Gastroesophageal sphincter (tissue), 4 donors: Measurements from ENCODE around the gene VSNL1. TPM values are rescaled to one million over a fixed set of nuclear protein-coding genes. Genes with fewer than 3 reads are reported as not detected.

Source experiments
- ATAC-seq: fragments of 150-250 bp; one replicate; pipeline ENCODE4 v1.9.1; 2016; ENCODE audit warnings: mild to moderate bottlenecking, moderate library complexity
- H3K27ac ChIP-seq, 4 donors: fragments of 200-600 bp; sonication (generic) in 3 of 4; 1 replicate in 3 of 4; 2 replicates in 1 of 4; pipeline ENCODE4 v1.5.1; 2016 to 2019
- H3K27me3 ChIP-seq: fragments of 200-600 bp; sonication (generic); one replicate; pipeline ENCODE4 v1.5.1; 2019
- H3K36me3 ChIP-seq, 2 donors: fragments of 200-600 bp; sonication (generic); one replicate each; pipeline ENCODE4 v1.5.1; 2019; ENCODE audit warnings: control low read depth in 1 of 2
- H3K4me1 ChIP-seq, 3 donors: fragments of 200-600 bp; sonication (generic); 1 replicate in 2 of 3; 2 replicates in 1 of 3; pipeline ENCODE4 v1.5.1; 2016 to 2019; ENCODE audit warnings: control low read depth in 2 of 3
- H3K4me3 ChIP-seq, 2 donors: fragments of 200-600 bp; sonication (generic); one replicate each; pipeline ENCODE4 v1.5.1; 2019; ENCODE audit warnings: mild to moderate bottlenecking in 1 of 2, moderate library complexity in 1 of 2
- H3K9me3 ChIP-seq, 3 donors: fragments of 200-600 bp; sonication (generic); one replicate each; pipeline ENCODE4 v1.5.1; 2017 to 2019; ENCODE audit warnings: control low read depth in 2 of 3
- CTCF ChIP-seq, 4 experiments: fragments of 200-600 bp in 2 of 4; fragments of 450-650 bp in 2 of 4; sonication (generic) in 1 of 4; IDR thresholded peaks; one replicate each; pipeline ENCODE4 v1.5.1; 2017 to 2019; ENCODE audit warnings: antibody characterized with exemption in 4 of 4, mild to moderate bottlenecking in 2 of 4, moderate library complexity in 2 of 4
- EP300 ChIP-seq: sonication (generic); formaldehyde crosslinking; IDR thresholded peaks from one replicate; pipeline ENCODE4 v1.6.1; 2017; ENCODE audit warnings: antibody characterized with exemption, mild to moderate bottlenecking
- POLR2A ChIP-seq, 2 donors: fragments of 450-650 bp; IDR thresholded peaks; one replicate each; pipeline ENCODE4 v1.6.1; 2017; ENCODE audit warnings: antibody characterized with exemption in 2 of 2, mild to moderate bottlenecking in 2 of 2, moderate library complexity in 1 of 2
- POLR2AphosphoS5 ChIP-seq: sonication (generic); formaldehyde crosslinking; IDR thresholded peaks from one replicate; pipeline ENCODE4 v1.6.1; 2017; ENCODE audit warnings: antibody characterized with exemption
- WGBS, 2 donors: methylation state at CpG; one replicate each; pipeline ENCODE4 v1.1.5; 2018; ENCODE audit warnings: low coverage in 1 of 2; 5-methylcytosine and 5-hydroxymethylcytosine counted together
- total RNA-seq, 4 donors: library from RNA; depleted of rRNA; stranded (reverse); fragments of >200 nt; gene quantifications; one replicate each; pipeline ENCODE4 v1.1.0, GENCODE V29; 2016

VSNL1 gene
- total RNA-seq, 4 donors from 2014 or later: 0.40 to 5.2 (median 0.76) TPM

GRCh38 chr2:17541531-17541950, 1.0 kb downstream of the VSNL1 start:
- Histone ChIP-seq H3K27ac (no peak overlapping the region), H3K4me3 (peak overlapping the region; percentile 61 to 73), H3K36me3 (no peaks in the 10 kb centered on the region), H3K27me3 (peaks cover 15% of the 10 kb centered on the region), H3K4me1 (peaks cover 0 to 41% (median 0%) of the 10 kb centered on the region in 3 donors), H3K9me3 (no peaks in the 10 kb centered on the region)
- TF ChIP-seq CTCF (IDR thresholded peaks at IDR 0.05) (no peak), EP300 (no peak), POLR2AphosphoS5 (no peak), POLR2A (IDR thresholded peaks at IDR 0.05) (no peak)
- WGBS, 2 donors: 6 to 9% methylated on average over 11 to 12 of the region's 12 CpGs
- no peak for ATAC-seq

DNA sequence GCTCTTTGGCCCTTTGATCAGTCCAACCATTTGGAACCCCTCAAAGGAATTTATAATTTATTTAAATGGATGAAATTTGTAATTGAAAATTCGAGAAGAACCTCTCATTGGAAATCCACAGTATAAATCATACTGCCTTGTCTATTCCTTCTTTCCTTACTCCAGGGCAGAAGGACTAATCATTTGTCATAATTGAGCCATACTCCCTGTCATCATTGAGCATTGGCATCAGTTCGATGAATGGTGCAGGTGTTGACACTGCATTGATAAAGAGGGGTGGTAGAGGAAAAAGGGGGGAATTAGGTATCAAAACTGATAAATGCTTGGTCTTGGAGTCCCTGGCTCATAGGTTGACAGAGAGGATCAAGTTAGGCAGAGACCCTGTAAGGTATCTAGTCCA, 2.0 kb downstream of the VSNL1 start:
- ATAC-seq: no peak
- Histone ChIP-seq H3K36me3 (no peaks in the 10 kb centered on the region), H3K9me3 (no peaks in the 10 kb centered on the region), H3K27ac (no peak overlapping the region), H3K4me1 (peaks cover 0 to 41% (median 0%) of the 10 kb centered on the region in 3 donors), H3K4me3 (no peak overlapping the region), H3K27me3 (peaks cover 15% of the 10 kb centered on the region)
- TF ChIP-seq EP300 (no peak), CTCF (IDR thresholded peaks at IDR 0.05) (no peak), POLR2A (IDR thresholded peaks at IDR 0.05) (no peak), POLR2AphosphoS5 (no peak)
- 70 to 88% methylated on average over 1 to 2 of the region's 2 CpGs for WGBS, 2 donors

GRCh38 chr2:17543131-17543660, 2.7 kb downstream of the VSNL1 start:
- 53 to 62% methylated on average over 5 to 6 of the region's 6 CpGs for WGBS, 2 donors
- H3K27ac ChIP-seq: no peak overlapping the region
- H3K27me3 ChIP-seq: peaks cover 15% of the 10 kb centered on the region
- H3K4me3 ChIP-seq: no peak overlapping the region
- ATAC-seq: no peak
- no peak for TF ChIP-seq POLR2AphosphoS5
- H3K36me3 ChIP-seq: no peaks in the 10 kb centered on the region
- H3K9me3 ChIP-seq: no peaks in the 10 kb centered on the region
- peaks cover 0 to 37% (median 0%) of the 10 kb centered on the region in 3 donors for H3K4me1 ChIP-seq

DNA sequence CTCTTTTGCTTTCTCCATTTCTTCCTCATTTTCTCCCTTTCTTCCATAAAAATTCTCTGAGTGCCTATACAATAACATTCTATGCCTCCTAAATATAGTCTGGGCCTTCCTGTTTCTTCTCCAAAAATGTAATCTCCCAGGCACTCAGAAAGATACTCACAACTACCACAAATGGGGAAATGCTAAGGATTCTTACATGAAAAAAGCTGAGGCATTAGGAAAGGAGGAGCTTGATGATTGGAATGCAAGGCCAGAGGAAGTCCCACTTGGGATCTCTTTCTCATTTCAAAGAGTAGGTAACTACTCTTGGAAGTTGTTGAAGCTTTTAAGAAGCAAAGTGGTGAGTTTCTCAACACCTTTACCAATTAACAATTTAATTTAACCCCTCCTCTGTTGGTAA, 3.4 kb downstream of the VSNL1 start:
- H3K9me3 ChIP-seq: no peaks in the 10 kb centered on the region
- H3K27ac ChIP-seq: no peak overlapping the region
- no peak for ATAC-seq
- peaks cover 0 to 31% (median 0%) of the 10 kb centered on the region in 3 donors for H3K4me1 ChIP-seq
- H3K27me3 ChIP-seq: peaks cover 12% of the 10 kb centered on the region
- H3K4me3 ChIP-seq: no peak overlapping the region
- H3K36me3 ChIP-seq: no peaks in the 10 kb centered on the region
- TF ChIP-seq EP300 (no peak), POLR2AphosphoS5 (no peak), POLR2A (IDR thresholded peaks at IDR 0.05) (no peak), CTCF (IDR thresholded peaks at IDR 0.05) (no peak)

- Histone ChIP-seq H3K27ac (no peak overlapping the region), H3K36me3 (no peaks in the 10 kb centered on the region), H3K4me3 (no peak overlapping the region), H3K9me3 (no peaks in the 10 kb centered on the region), H3K27me3 (peaks cover 10% of the 10 kb centered on the region), H3K4me1 (peaks cover 0 to 26% (median 0%) of the 10 kb centered on the region in 3 donors)
- no peak for ATAC-seq
- 84 to 94% methylated on average over 2 to 3 of the region's 3 CpGs for WGBS, 2 donors
- TF ChIP-seq POLR2AphosphoS5: no peak
Observed at GRCh38 chr2:17544256-17544655, 3.8 kb downstream of the VSNL1 start.
